Measurements from ENCODE around the gene KCNJ10.

KCNJ10 gene

DNA sequence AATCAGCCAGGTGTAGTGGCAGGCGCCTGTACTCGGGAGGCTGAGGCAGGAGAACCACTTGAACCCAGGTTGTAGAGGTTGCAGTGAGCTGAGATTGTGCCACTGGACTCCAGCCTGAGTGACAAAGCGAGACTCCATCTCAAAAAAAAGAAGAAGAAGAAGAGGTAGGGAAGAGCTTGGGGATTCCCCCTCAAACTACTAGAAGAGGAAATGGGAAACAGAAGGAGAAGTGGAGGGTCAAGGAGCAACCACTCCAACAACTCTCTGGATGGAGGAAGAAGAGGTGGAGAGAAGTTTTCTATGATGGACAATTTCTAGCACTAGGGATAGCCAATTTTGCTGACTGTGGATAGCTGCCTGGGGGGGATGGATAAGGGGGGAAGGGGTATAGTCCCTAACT is 101.1 kb downstream of the KCNJ10 start:
- Histone ChIP-seq H3F3A (ENCODE audit: insufficient read depth, low read length) (no peaks in the 10 kb centered on the region), H3K9me2 (replicated peaks; ENCODE audit: insufficient read depth, low read length) (no peaks in the 10 kb centered on the region), H3K4me2 (ENCODE audit: low read depth, low read length) (no peak overlapping the region), H3K79me2 (ENCODE audit: low read length) (no peaks in the 10 kb centered on the region), H3K4me3 (ENCODE audit: low read length) (no peak overlapping the region), H2AFZ (ENCODE audit: low read length) (no peak overlapping the region), H3K4me1 (ENCODE audit: low read length) (no peaks in the 10 kb centered on the region), H3K9ac (ENCODE audit: low read length) (no peak overlapping the region), H3K36me3 (replicated peaks; ENCODE audit: insufficient read depth, low read length) (no peaks in the 10 kb centered on the region), H3K27me3 (replicated peaks; ENCODE audit: insufficient read depth, low read length) (no peaks in the 10 kb centered on the region), H4K20me1 (ENCODE audit: insufficient read depth, low read length) (no peaks in the 10 kb centered on the region), H3K27ac (ENCODE audit: low read length) (no peak overlapping the region), H3K9me3 (replicated peaks; ENCODE audit: insufficient read depth, low read length) (no peaks in the 10 kb centered on the region)
- TF ChIP-seq EZH2 (optimal IDR thresholded peaks at IDR 0.05; ENCODE audit: low read depth, low read length), result no peak
- no peak for TF ChIP-seq CTCF (IDR thresholded peaks at IDR 0.05; ENCODE audit: low read length)
- DNase-seq, result no peak

GRCh38 chr1:159965263-159965662 is 104.7 kb downstream of the KCNJ10 start:
- no peak overlapping the region for H3K4me2 ChIP-seq (ENCODE audit: low read depth, low read length)
- H2AFZ ChIP-seq (ENCODE audit: low read length), result no peak overlapping the region
- no peaks in the 10 kb centered on the region for H3F3A ChIP-seq (ENCODE audit: insufficient read depth, low read length)
- H3K4me1 ChIP-seq (ENCODE audit: low read length), result no peaks in the 10 kb centered on the region
- no peaks in the 10 kb centered on the region for H3K79me2 ChIP-seq (ENCODE audit: low read length)
- no peak for DNase-seq
- no peaks in the 10 kb centered on the region for H3K9me3 ChIP-seq (replicated peaks; ENCODE audit: insufficient read depth, low read length)
- no peak for TF ChIP-seq EZH2phosphoT487 (IDR thresholded peaks at IDR 0.05; ENCODE audit: low read length)
- no peak for TF ChIP-seq CTCF (IDR thresholded peaks at IDR 0.05; ENCODE audit: low read length)
- TF ChIP-seq EZH2 (optimal IDR thresholded peaks at IDR 0.05; ENCODE audit: low read depth, low read length), result no peak
- H3K9ac ChIP-seq (ENCODE audit: low read length), result no peak overlapping the region
- no peaks in the 10 kb centered on the region for H3K36me3 ChIP-seq (replicated peaks; ENCODE audit: insufficient read depth, low read length)
- H3K9me2 ChIP-seq (replicated peaks; ENCODE audit: insufficient read depth, low read length), result no peaks in the 10 kb centered on the region
- no peak overlapping the region for H3K27ac ChIP-seq (ENCODE audit: low read length)
- no peaks in the 10 kb centered on the region for H3K27me3 ChIP-seq (replicated peaks; ENCODE audit: insufficient read depth, low read length)
- no peak overlapping the region for H3K4me3 ChIP-seq (ENCODE audit: low read length)
- H4K20me1 ChIP-seq (ENCODE audit: insufficient read depth, low read length), result no peaks in the 10 kb centered on the region

GRCh38 chr1:159964144-159964543 is 105.8 kb downstream of the KCNJ10 start:
- Histone ChIP-seq H3K4me1 (ENCODE audit: low read length) (no peaks in the 10 kb centered on the region), H3K27ac (ENCODE audit: low read length) (no peak overlapping the region), H3K4me2 (ENCODE audit: low read depth, low read length) (no peak overlapping the region), H3F3A (ENCODE audit: insufficient read depth, low read length) (no peaks in the 10 kb centered on the region), H3K9me3 (replicated peaks; ENCODE audit: insufficient read depth, low read length) (no peaks in the 10 kb centered on the region), H4K20me1 (ENCODE audit: insufficient read depth, low read length) (no peaks in the 10 kb centered on the region), H3K9ac (ENCODE audit: low read length) (no peak overlapping the region), H3K36me3 (replicated peaks; ENCODE audit: insufficient read depth, low read length) (no peaks in the 10 kb centered on the region), H3K27me3 (replicated peaks; ENCODE audit: insufficient read depth, low read length) (no peaks in the 10 kb centered on the region), H3K4me3 (ENCODE audit: low read length) (no peak overlapping the region), H2AFZ (ENCODE audit: low read length) (no peak overlapping the region), H3K79me2 (ENCODE audit: low read length) (no peaks in the 10 kb centered on the region), H3K9me2 (replicated peaks; ENCODE audit: insufficient read depth, low read length) (no peaks in the 10 kb centered on the region)
- no peak for TF ChIP-seq EZH2phosphoT487 (IDR thresholded peaks at IDR 0.05; ENCODE audit: low read length)
- TF ChIP-seq EZH2 (optimal IDR thresholded peaks at IDR 0.05; ENCODE audit: low read depth, low read length), result no peak
- TF ChIP-seq CTCF (IDR thresholded peaks at IDR 0.05; ENCODE audit: low read length), result no peak
- no peak for DNase-seq

All from MM.1S (cell line).